ENCODE data around the gene SLC15A2. TPM values are rescaled to one million over a fixed set of nuclear protein-coding genes. Genes with fewer than 3 reads are reported as not detected.
"Not testable (repeated sequence)": the region's sequence is repeated elsewhere in the genome, so short reads cannot be mapped to it uniquely, and the experiment has no call there.

Gene SLC15A2
- total RNA-seq, 1 donor from 2014 or later: 0.89 TPM

GRCh38 chr3:121918779-121919483 lies 24.7 kb downstream of the SLC15A2 start:
- Histone ChIP-seq H3K36me3 (ENCODE audit: insufficient read depth, low read length) (no peaks in the 10 kb centered on the region), H3K27ac (ENCODE audit: low read depth, low read length) (no peak overlapping the region), H3K4me1 (ENCODE audit: insufficient read depth, low read length) (no peaks in the 10 kb centered on the region), H2AFZ (ENCODE audit: low read depth, low read length) (peak overlapping the region; percentile 4), H3K27me3 (ENCODE audit: insufficient read depth, low read length) (no peaks in the 10 kb centered on the region), H3K9me3 (ENCODE audit: insufficient read depth, low read depth, low read length) (no peaks in the 10 kb centered on the region), H3K9ac (ENCODE audit: low read length) (no peak overlapping the region), H3K4me3 (ENCODE audit: insufficient read depth, low read depth, low read length) (no peak overlapping the region), H3K79me2 (ENCODE audit: insufficient read depth, low read length) (no peaks in the 10 kb centered on the region), H3K4me2 (ENCODE audit: low read length) (no peak overlapping the region), H4K20me1 (ENCODE audit: insufficient read depth, low read length) (no peaks in the 10 kb centered on the region)
- Mint-ChIP-seq H3K4me1 (ENCODE audit: low read depth, unreplicated experiment) (no peaks in the 10 kb centered on the region), H3K27me3 (ENCODE audit: low read depth, unreplicated experiment) (no peaks in the 10 kb centered on the region), H3K36me3 (ENCODE audit: low read depth, unreplicated experiment) (no peaks in the 10 kb centered on the region), H3K9me3 (ENCODE audit: unreplicated experiment) (no peaks in the 10 kb centered on the region), H3K27ac (ENCODE audit: unreplicated experiment) (no peak overlapping the region), H3K4me3 (ENCODE audit: unreplicated experiment) (no peak overlapping the region)
- no peak for DNase-seq (ENCODE audit: low read depth)
- TF ChIP-seq CTCF (IDR thresholded peaks at IDR 0.05; ENCODE audit: insufficient read depth, low read depth, low read length): no peak
- no peak for TF ChIP-seq EZH2 (IDR thresholded peaks at IDR 0.05; ENCODE audit: insufficient read depth, low read length)
- FAIRE-seq: no peak

- Histone ChIP-seq H3K79me2 (ENCODE audit: insufficient read depth, low read length) (no peaks in the 10 kb centered on the region), H3K9me3 (ENCODE audit: insufficient read depth, low read depth, low read length) (no peaks in the 10 kb centered on the region), H3K27ac (ENCODE audit: low read depth, low read length) (no peak overlapping the region), H3K27me3 (ENCODE audit: insufficient read depth, low read length) (no peaks in the 10 kb centered on the region), H2AFZ (ENCODE audit: low read depth, low read length) (no peak overlapping the region), H3K4me2 (ENCODE audit: low read length) (no peak overlapping the region), H3K4me1 (ENCODE audit: insufficient read depth, low read length) (no peaks in the 10 kb centered on the region), H4K20me1 (ENCODE audit: insufficient read depth, low read length) (no peaks in the 10 kb centered on the region), H3K9ac (ENCODE audit: low read length) (no peak overlapping the region), H3K36me3 (ENCODE audit: insufficient read depth, low read length) (no peaks in the 10 kb centered on the region), H3K4me3 (ENCODE audit: insufficient read depth, low read depth, low read length) (no peak overlapping the region)
- FAIRE-seq (no peak), DNase-seq (ENCODE audit: low read depth) (no peak)
- Mint-ChIP-seq H3K9me3 (ENCODE audit: unreplicated experiment) (no peaks in the 10 kb centered on the region), H3K4me3 (ENCODE audit: unreplicated experiment) (no peak overlapping the region), H3K27ac (ENCODE audit: unreplicated experiment) (no peak overlapping the region), H3K27me3 (ENCODE audit: low read depth, unreplicated experiment) (no peaks in the 10 kb centered on the region), H3K4me1 (ENCODE audit: low read depth, unreplicated experiment) (no peaks in the 10 kb centered on the region), H3K36me3 (ENCODE audit: low read depth, unreplicated experiment) (no peaks in the 10 kb centered on the region)
- no peak for TF ChIP-seq EZH2 (IDR thresholded peaks at IDR 0.05; ENCODE audit: insufficient read depth, low read length)
- no peak for TF ChIP-seq CTCF (IDR thresholded peaks at IDR 0.05; ENCODE audit: insufficient read depth, low read depth, low read length)
Measured at GRCh38 chr3:121924734-121925133, 30.5 kb downstream of the SLC15A2 start.

GRCh38 chr3:121926380-121926779 lies 32.2 kb downstream of the SLC15A2 start:
- TF ChIP-seq EZH2 (IDR thresholded peaks at IDR 0.05; ENCODE audit: insufficient read depth, low read length): no peak
- TF ChIP-seq CTCF (IDR thresholded peaks at IDR 0.05; ENCODE audit: insufficient read depth, low read depth, low read length): no peak
- H3K4me2 ChIP-seq (ENCODE audit: low read length): no peak overlapping the region
- Mint-ChIP-seq H3K4me3 (ENCODE audit: unreplicated experiment) (no peak overlapping the region), H3K36me3 (ENCODE audit: low read depth, unreplicated experiment) (no peaks in the 10 kb centered on the region), H3K27ac (ENCODE audit: unreplicated experiment) (no peak overlapping the region), H3K27me3 (ENCODE audit: low read depth, unreplicated experiment) (no peaks in the 10 kb centered on the region), H3K9me3 (ENCODE audit: unreplicated experiment) (no peaks in the 10 kb centered on the region), H3K4me1 (ENCODE audit: low read depth, unreplicated experiment) (no peaks in the 10 kb centered on the region)
- no peaks in the 10 kb centered on the region for H3K4me1 ChIP-seq (ENCODE audit: insufficient read depth, low read length)
- DNase-seq (ENCODE audit: low read depth) (no peak), FAIRE-seq (no peak)
- H3K27ac ChIP-seq (ENCODE audit: low read depth, low read length): no peak overlapping the region
- H3K9me3 ChIP-seq (ENCODE audit: insufficient read depth, low read depth, low read length): no peaks in the 10 kb centered on the region
- no peak overlapping the region for H3K9ac ChIP-seq (ENCODE audit: low read length)
- no peaks in the 10 kb centered on the region for H4K20me1 ChIP-seq (ENCODE audit: insufficient read depth, low read length)
- no peaks in the 10 kb centered on the region for H3K27me3 ChIP-seq (ENCODE audit: insufficient read depth, low read length)
- no peak overlapping the region for H3K4me3 ChIP-seq (ENCODE audit: insufficient read depth, low read depth, low read length)
- H3K79me2 ChIP-seq (ENCODE audit: insufficient read depth, low read length): no peaks in the 10 kb centered on the region
- H2AFZ ChIP-seq (ENCODE audit: low read depth, low read length): no peak overlapping the region
- H3K36me3 ChIP-seq (ENCODE audit: insufficient read depth, low read length): no peaks in the 10 kb centered on the region

- H3K27me3 Mint-ChIP-seq (ENCODE audit: low read depth, unreplicated experiment); H2AFZ ChIP-seq (ENCODE audit: low read depth, low read length); H3K36me3 ChIP-seq (ENCODE audit: insufficient read depth, low read length); H3K36me3 Mint-ChIP-seq (ENCODE audit: low read depth, unreplicated experiment); H4K20me1 ChIP-seq (ENCODE audit: insufficient read depth, low read length); H3K27ac ChIP-seq (ENCODE audit: low read depth, low read length); H3K9ac ChIP-seq (ENCODE audit: low read length); H3K27ac Mint-ChIP-seq (ENCODE audit: unreplicated experiment); FAIRE-seq; H3K4me1 ChIP-seq (ENCODE audit: insufficient read depth, low read length); H3K4me1 Mint-ChIP-seq (ENCODE audit: low read depth, unreplicated experiment); H3K9me3 ChIP-seq (ENCODE audit: insufficient read depth, low read depth, low read length); H3K9me3 Mint-ChIP-seq (ENCODE audit: unreplicated experiment); H3K4me2 ChIP-seq (ENCODE audit: low read length); H3K27me3 ChIP-seq (ENCODE audit: insufficient read depth, low read length); H3K79me2 ChIP-seq (ENCODE audit: insufficient read depth, low read length); DNase-seq (ENCODE audit: low read depth); H3K4me3 Mint-ChIP-seq (ENCODE audit: unreplicated experiment); H3K4me3 ChIP-seq (ENCODE audit: insufficient read depth, low read depth, low read length): not testable (repeated sequence)
Measured at GRCh38 chr3:121938141-121938855, 44.1 kb downstream of the SLC15A2 start.
